HG03039 (cell line): ENCODE results near the gene ZNF275.
"Not testable (repeated sequence)": the region's sequence is repeated elsewhere in the genome, so short reads cannot be mapped to it uniquely, and the experiment has no call there.

Experiments
- ATAC-seq: cut with Tn5 transposase; IDR thresholded peaks from one replicate; pipeline ENCODE4 v1.9.1; 2021; ENCODE audit warnings: mild to moderate bottlenecking, moderate library complexity; ENCODE audit not compliant: unreplicated experiment

ZNF275 gene

GRCh38 chrX:153317996-153318722 is 15.8 kb upstream of the ZNF275 start:
- ATAC-seq: no peak

GRCh38 chrX:153318811-153319210 is 15.1 kb upstream of the ZNF275 start:
- no peak for ATAC-seq

GRCh38 chrX:153319295-153320046 is 14.5 kb upstream of the ZNF275 start:
- ATAC-seq: no peak

GRCh38 chrX:153320047-153320443 is 13.9 kb upstream of the ZNF275 start:
- ATAC-seq: not testable (repeated sequence)

GRCh38 chrX:153320555-153321184 is 13.3 kb upstream of the ZNF275 start:
- ATAC-seq: no peak

- no peak for ATAC-seq
Observed at GRCh38 chrX:153321381-153322124, 12.4 kb upstream of the ZNF275 start, which contains the start of gene PNMA6F. Gene PNMA6F (minus strand): TSS chrX:153321767. CDS start chrX:153320674, 1,093 bp downstream.

GRCh38 chrX:153327561-153327960 is 6.4 kb upstream of the ZNF275 start:
- ATAC-seq: no peak

- no peak for ATAC-seq
Observed at GRCh38 chrX:153333266-153333665, 687 bp upstream of the ZNF275 start.

- no peak for ATAC-seq
Observed at GRCh38 chrX:153334654-153335295, 822 bp downstream of the ZNF275 start.

- ATAC-seq: no peak
Observed at GRCh38 chrX:153336121-153336894, 2.4 kb downstream of the ZNF275 start.

GRCh38 chrX:153336988-153337387 is 3.0 kb downstream of the ZNF275 start:
- ATAC-seq: no peak

- ATAC-seq: no peak
Observed at GRCh38 chrX:153338836-153339235, 4.9 kb downstream of the ZNF275 start.

- no peak for ATAC-seq
Observed at GRCh38 chrX:153339662-153340061, 5.7 kb downstream of the ZNF275 start.

- ATAC-seq: no peak
Observed at GRCh38 chrX:153340111-153340510, 6.2 kb downstream of the ZNF275 start.

- ATAC-seq: no peak
Observed at GRCh38 chrX:153342762-153343558, 9.0 kb downstream of the ZNF275 start.

- ATAC-seq: no peak
Observed at GRCh38 chrX:153343674-153344073, 9.7 kb downstream of the ZNF275 start.

GRCh38 chrX:153347530-153347929 is 13.6 kb downstream of the ZNF275 start:
- no peak for ATAC-seq

- no peak for ATAC-seq
Observed at GRCh38 chrX:153348421-153348820, 14.5 kb downstream of the ZNF275 start.

- ATAC-seq: no peak
Observed at GRCh38 chrX:153349952-153350351, 16.0 kb downstream of the ZNF275 start.
